Measurements from ENCODE around the gene MRGPRG.

Gene MRGPRG

DNA sequence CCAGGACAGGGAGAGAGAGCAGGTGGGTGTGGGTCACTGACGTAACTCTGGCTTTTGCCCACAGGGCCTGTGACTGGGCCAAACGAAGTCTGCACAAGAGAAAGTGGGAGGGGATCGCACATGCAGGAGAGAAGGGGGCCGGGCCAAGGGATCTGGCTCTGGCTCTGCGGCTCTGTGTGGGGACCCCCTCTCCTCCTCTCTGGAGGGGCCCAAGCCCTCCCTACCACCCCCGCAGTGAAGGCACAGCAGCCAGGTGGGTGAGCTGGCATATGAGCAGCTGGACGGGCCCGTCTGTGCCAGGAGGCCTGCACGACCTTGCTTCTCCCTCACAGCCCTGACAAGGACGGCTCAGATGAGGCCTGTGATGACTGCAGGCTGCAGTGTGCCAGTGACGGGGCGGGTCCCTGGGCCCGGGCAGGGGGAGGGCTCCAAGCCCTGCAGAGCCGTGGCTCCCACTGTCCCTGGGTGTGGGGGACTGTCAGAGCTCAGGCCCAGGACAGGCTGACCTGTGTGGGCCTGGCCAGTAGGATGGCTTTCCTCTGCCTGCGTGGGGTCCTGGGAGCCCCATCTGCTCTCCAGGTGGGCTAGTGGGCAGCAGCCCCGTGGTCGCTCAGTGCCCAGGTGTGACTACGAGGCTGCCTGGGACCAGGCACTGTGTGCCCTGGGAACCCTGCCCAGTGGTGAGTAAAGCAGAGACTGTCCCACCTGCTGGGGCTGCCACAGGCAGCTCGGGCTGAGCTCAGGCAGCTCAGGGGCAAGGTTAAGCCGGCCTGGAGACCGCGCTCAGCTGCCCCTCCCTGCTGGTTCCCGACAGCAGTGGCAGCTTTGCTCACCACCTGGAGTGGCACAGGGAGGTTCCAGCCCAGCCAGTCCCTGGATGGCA is 22.2 kb downstream of the MRGPRG start:
- DNase-seq = no peak
- Mint-ChIP-seq H3K4me1 (ENCODE audit: low read depth) (no peaks in the 10 kb centered on the region), H3K27ac (no peak overlapping the region), H3K36me3 (ENCODE audit: low read depth) (no peaks in the 10 kb centered on the region), H3K27me3 (peaks cover 16% of the 10 kb centered on the region), H3K4me3 (no peak overlapping the region), H3K9me3 (no peaks in the 10 kb centered on the region)

- H3K36me3 Mint-ChIP-seq (ENCODE audit: low read depth) = no peaks in the 10 kb centered on the region
- no peaks in the 10 kb centered on the region for H3K4me1 Mint-ChIP-seq (ENCODE audit: low read depth)
- no peak overlapping the region for H3K4me3 Mint-ChIP-seq
- H3K27ac Mint-ChIP-seq = no peak overlapping the region
- DNase-seq = no peak
- H3K27me3 Mint-ChIP-seq = peaks cover 8% of the 10 kb centered on the region
- H3K9me3 Mint-ChIP-seq = no peaks in the 10 kb centered on the region
These were observed 23.1 kb downstream of the MRGPRG start for GRCh38 chr11:3195251-3196160.

DNA sequence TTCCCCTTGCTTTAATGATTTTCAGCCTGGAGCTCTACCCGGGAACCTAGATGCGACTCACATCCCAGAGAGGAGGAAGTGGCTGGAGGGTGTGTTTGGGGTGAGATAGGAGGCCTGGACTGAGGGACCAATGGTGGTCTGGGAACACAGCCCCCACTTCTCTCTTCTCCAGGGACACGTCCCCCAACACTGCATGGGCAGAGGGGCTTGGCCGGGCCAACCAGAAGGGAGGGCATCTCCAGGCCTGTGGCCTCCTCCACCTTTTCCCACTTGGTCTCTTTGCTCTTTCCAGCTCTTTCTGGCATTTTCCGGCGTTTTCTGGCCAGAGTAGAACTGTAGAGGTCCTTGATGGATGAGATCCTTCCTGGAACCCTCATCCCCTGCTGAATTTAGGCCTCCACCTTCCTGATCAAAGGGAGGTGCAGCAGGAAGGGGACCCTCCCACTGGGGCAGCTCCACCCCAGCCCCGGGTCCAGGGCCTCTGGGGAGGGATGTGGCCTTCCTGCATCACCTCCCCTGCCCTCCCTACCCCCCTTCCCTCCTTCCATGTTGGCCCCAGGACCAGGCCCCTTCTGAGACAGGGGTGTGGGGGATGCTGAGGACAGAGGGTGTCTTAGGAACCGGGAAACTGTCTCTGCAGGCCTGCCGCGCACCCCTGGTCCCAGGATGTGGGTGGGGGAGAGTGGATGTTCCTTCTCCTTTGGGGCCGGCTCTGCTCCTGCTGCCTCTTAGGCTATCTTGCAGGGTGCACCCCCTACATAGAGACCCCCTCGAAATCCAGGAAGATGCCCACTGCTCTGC is 24.4 kb downstream of the MRGPRG start:
- no peak overlapping the region for H3K4me3 Mint-ChIP-seq
- H3K9me3 Mint-ChIP-seq = no peaks in the 10 kb centered on the region
- peaks cover 5% of the 10 kb centered on the region for H3K27me3 Mint-ChIP-seq
- H3K27ac Mint-ChIP-seq = no peak overlapping the region
- H3K36me3 Mint-ChIP-seq (ENCODE audit: low read depth) = no peaks in the 10 kb centered on the region
- H3K4me1 Mint-ChIP-seq (ENCODE audit: low read depth) = no peaks in the 10 kb centered on the region
- no peak for DNase-seq

DNA sequence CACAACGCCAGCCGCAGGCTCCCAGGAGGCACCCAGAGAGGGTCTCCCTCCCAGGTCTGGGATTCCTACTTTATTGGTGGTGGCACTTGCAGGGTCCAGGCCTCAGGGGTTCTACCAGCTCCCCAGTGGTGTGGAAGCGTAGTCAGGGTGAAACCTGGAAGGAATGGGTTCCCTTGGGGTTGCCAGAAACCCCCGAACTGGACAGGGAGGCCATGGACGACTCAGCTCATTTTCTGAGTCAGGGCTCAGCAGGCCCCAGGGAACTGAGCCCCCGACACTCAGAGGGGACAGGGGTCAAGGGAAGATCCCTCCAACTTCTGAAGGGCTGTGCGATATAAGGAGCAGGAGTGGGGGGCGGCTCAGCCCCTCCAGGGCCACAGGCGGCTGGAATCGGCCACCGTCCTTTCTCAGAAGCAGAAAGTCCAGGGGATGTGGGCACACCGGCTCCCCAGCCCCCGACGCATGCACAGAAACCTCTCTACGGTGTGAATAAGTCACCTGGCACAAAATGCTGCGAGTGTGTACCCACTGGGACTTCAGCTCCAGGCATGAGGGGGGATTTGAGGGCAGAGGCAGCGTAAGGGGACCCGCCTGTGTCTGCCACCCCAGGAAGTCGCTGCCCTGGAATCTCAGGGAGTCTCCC is 25.1 kb downstream of the MRGPRG start:
- Mint-ChIP-seq H3K4me3 (no peak overlapping the region), H3K36me3 (ENCODE audit: low read depth) (no peaks in the 10 kb centered on the region), H3K4me1 (ENCODE audit: low read depth) (no peaks in the 10 kb centered on the region), H3K27ac (no peak overlapping the region), H3K9me3 (no peaks in the 10 kb centered on the region), H3K27me3 (peaks cover 2% of the 10 kb centered on the region)
- peak; percentile 22 for DNase-seq

GRCh38 chr11:3192511-3193372 is 25.9 kb downstream of the MRGPRG start:
- DNase-seq = peak; percentile 24
- H3K27me3 Mint-ChIP-seq = no peaks in the 10 kb centered on the region
- no peaks in the 10 kb centered on the region for H3K4me1 Mint-ChIP-seq (ENCODE audit: low read depth)
- no peak overlapping the region for H3K4me3 Mint-ChIP-seq
- H3K36me3 Mint-ChIP-seq (ENCODE audit: low read depth) = no peaks in the 10 kb centered on the region
- H3K27ac Mint-ChIP-seq = no peak overlapping the region
- H3K9me3 Mint-ChIP-seq = no peaks in the 10 kb centered on the region

GRCh38 chr11:3191586-3192324 is 26.9 kb downstream of the MRGPRG start:
- Mint-ChIP-seq H3K4me3 (no peak overlapping the region), H3K9me3 (no peaks in the 10 kb centered on the region), H3K27me3 (no peaks in the 10 kb centered on the region), H3K4me1 (ENCODE audit: low read depth) (no peaks in the 10 kb centered on the region), H3K36me3 (ENCODE audit: low read depth) (no peaks in the 10 kb centered on the region), H3K27ac (no peak overlapping the region)
- no peak for DNase-seq

- no peak overlapping the region for H3K4me3 Mint-ChIP-seq
- H3K27me3 Mint-ChIP-seq = no peaks in the 10 kb centered on the region
- no peaks in the 10 kb centered on the region for H3K36me3 Mint-ChIP-seq (ENCODE audit: low read depth)
- H3K4me1 Mint-ChIP-seq (ENCODE audit: low read depth) = no peaks in the 10 kb centered on the region
- H3K9me3 Mint-ChIP-seq = no peaks in the 10 kb centered on the region
- no peak for DNase-seq
- no peak overlapping the region for H3K27ac Mint-ChIP-seq
These were observed 28.0 kb downstream of the MRGPRG start for GRCh38 chr11:3190600-3190999.

DNA sequence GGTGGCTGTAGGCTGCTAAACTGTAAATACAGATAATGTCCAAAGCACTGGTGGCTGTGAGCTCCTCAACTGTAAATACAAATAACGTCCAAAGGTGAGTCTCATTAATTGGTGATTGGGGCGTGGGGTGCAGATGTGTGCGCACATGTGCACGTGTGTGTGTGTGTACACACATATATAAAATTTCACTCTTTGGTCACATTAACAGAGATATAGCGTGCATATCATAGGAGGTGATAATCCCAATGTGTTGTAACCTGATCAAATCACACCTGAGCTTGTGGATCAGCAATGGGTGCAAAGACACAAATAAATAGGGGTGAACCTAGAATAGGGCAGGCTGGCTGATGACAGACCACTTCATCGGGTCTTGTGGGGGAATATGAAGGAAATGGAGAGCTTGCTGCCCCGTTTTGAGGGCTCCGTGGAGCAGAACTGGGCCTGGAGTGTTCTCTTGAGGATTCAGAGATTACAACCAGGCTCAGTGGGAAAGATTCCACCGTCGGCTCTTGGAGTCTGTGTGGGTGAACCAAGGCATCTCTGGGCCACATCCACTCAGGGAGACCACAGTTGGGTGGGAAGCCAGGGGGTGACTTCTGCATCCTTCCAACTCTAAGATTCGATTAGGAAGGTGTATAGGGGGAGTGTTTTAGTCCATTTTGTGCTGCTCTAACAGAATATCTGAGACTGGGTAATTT is 28.6 kb downstream of the MRGPRG start:
- no peaks in the 10 kb centered on the region for H3K4me1 Mint-ChIP-seq (ENCODE audit: low read depth)
- H3K36me3 Mint-ChIP-seq (ENCODE audit: low read depth) = no peaks in the 10 kb centered on the region
- no peak overlapping the region for H3K4me3 Mint-ChIP-seq

DNA sequence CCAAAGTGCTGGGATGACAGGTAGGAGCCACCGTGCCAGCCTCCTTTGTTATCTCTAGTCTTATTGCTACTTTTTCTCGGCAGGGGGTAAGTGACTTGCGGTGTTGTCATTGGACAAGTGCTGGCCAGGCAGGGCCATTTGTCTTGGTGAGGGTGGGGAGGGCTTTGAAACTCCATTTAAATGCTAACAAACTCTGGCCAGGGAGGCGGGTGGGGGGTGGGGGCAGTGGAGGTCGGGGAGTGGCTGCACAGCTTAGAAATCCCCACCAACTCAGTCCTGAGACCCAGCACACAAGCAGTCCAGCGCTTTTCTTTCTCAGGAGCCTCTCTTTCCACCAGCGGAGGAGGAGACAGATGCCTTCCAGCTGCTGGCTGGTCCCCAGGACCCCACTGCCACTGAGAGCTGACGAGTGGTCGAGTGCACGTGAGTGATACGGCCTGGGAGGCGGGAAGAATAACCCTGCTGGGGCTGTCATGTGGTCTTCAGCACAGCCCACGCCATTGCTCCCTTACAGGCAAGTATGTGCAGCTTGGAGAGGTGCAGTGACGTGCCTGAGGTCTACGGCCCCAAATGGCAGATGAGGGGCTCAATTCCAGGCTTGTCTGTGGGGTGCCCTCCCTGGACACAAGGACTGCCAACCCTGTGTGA is 29.3 kb downstream of the MRGPRG start:
- no peak overlapping the region for H3K4me3 Mint-ChIP-seq
- no peak for DNase-seq
- H3K27ac Mint-ChIP-seq = no peak overlapping the region
- no peaks in the 10 kb centered on the region for H3K36me3 Mint-ChIP-seq (ENCODE audit: low read depth)
- no peaks in the 10 kb centered on the region for H3K9me3 Mint-ChIP-seq
- no peaks in the 10 kb centered on the region for H3K4me1 Mint-ChIP-seq (ENCODE audit: low read depth)
- H3K27me3 Mint-ChIP-seq = no peaks in the 10 kb centered on the region

More for the DNA sequence above, 28.6 kb downstream of the MRGPRG start:
- Mint-ChIP-seq H3K9me3 (no peaks in the 10 kb centered on the region), H3K27ac (no peak overlapping the region), H3K27me3 (no peaks in the 10 kb centered on the region)
- no peak for DNase-seq

DNA sequence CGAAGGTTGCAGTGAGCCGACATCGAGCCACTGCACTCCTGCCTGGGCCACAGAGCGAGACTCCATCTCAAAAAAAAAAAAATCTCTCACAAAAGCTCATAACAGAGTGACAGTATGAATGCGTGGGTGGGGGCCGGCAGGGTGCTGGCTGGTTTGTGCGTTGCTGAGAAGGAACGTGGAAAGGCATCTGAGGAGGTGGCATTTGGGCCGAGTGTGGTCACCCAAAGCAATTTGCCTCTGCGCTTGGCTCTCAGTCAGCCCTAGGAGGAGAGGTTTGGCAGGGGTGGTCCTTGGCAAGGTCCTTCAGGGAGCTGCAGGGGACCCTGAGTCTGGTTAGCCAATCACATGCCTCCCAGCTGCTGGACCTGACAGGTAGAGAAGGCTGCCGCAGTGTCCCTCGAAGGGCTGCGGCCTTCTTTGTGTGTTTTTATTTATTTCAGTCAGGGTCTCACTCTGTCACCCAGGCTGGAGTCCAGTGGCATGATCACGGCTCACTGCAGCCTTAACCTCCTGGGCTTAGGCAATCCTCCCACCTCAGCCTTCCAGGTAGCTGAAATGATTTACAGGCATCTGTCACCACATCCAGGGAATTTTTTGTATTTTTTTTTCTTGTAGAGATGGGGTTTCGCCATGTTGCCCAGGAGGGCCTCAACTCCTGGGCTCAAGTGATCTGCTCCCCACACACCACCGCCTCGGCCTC is 30.0 kb downstream of the MRGPRG start:
- no peaks in the 10 kb centered on the region for H3K27me3 Mint-ChIP-seq
- H3K4me1 Mint-ChIP-seq (ENCODE audit: low read depth) = no peaks in the 10 kb centered on the region
- no peaks in the 10 kb centered on the region for H3K9me3 Mint-ChIP-seq
- no peaks in the 10 kb centered on the region for H3K36me3 Mint-ChIP-seq (ENCODE audit: low read depth)
- no peak overlapping the region for H3K4me3 Mint-ChIP-seq
- no peak overlapping the region for H3K27ac Mint-ChIP-seq
- no peak for DNase-seq

- Mint-ChIP-seq H3K27me3 (no peaks in the 10 kb centered on the region), H3K9me3 (no peaks in the 10 kb centered on the region), H3K27ac (no peak overlapping the region), H3K36me3 (ENCODE audit: low read depth) (no peaks in the 10 kb centered on the region), H3K4me3 (no peak overlapping the region), H3K4me1 (ENCODE audit: low read depth) (no peaks in the 10 kb centered on the region)
- no peak for DNase-seq
These were observed 32.3 kb downstream of the MRGPRG start for GRCh38 chr11:3186166-3186953.
